HEK293 (cell line): Measurements from ENCODE around the gene DDX17.
A peak's percentile ranks its signal among the peaks of the same experiment; 100 is the strongest.

Experiments used
- GLI4 ChIP-seq: fragments of 450-650 bp; formaldehyde crosslinking; IDR thresholded peaks from 2 replicates; pipeline ENCODE4 v1.5.1; 2016; ENCODE audit warnings: missing biosample characterization, missing genetic modification characterization
- GLIS2 ChIP-seq: fragments of 450-650 bp; formaldehyde crosslinking; IDR thresholded peaks from 2 replicates; pipeline ENCODE4 v1.5.1; 2016; ENCODE audit warnings: missing biosample characterization, missing genetic modification characterization
- PRDM1 ChIP-seq: fragments of 450-650 bp; formaldehyde crosslinking; IDR thresholded peaks from 2 replicates; pipeline ENCODE4; 2016; ENCODE audit warnings: missing biosample characterization, missing genetic modification characterization
- ZNF19 ChIP-seq: fragments of 450-650 bp; formaldehyde crosslinking; IDR thresholded peaks from 2 replicates; pipeline ENCODE4; 2016; ENCODE audit warnings: missing biosample characterization, missing genetic modification characterization, low read depth
- ZNF302 ChIP-seq: fragments of 450-650 bp; formaldehyde crosslinking; IDR thresholded peaks from 2 replicates; pipeline ENCODE4 v1.5.1; 2016; ENCODE audit warnings: missing biosample characterization, missing genetic modification characterization, low read depth
- ZNF335 ChIP-seq: fragments of 450-650 bp; formaldehyde crosslinking; conservative IDR thresholded peaks from 2 replicates; pipeline ENCODE4 v1.5.1; 2016; ENCODE audit warnings: missing biosample characterization, missing genetic modification characterization
- ZNF433 ChIP-seq: fragments of 450-650 bp; formaldehyde crosslinking; IDR thresholded peaks from 2 replicates; pipeline ENCODE4 v1.5.1; 2016; ENCODE audit warnings: missing biosample characterization, missing genetic modification characterization, low read depth
- ZNF514 ChIP-seq: fragments of 450-650 bp; formaldehyde crosslinking; IDR thresholded peaks from 2 replicates; pipeline ENCODE4 v1.5.1; 2016; ENCODE audit warnings: missing biosample characterization, missing genetic modification characterization
- ZNF530 ChIP-seq: fragments of 450-650 bp; formaldehyde crosslinking; IDR thresholded peaks from 2 replicates; pipeline ENCODE4 v1.5.1; 2016; ENCODE audit warnings: low read depth, missing biosample characterization, missing genetic modification characterization
- ZNF747 ChIP-seq: fragments of 450-650 bp; formaldehyde crosslinking; IDR thresholded peaks from 2 replicates; pipeline ENCODE4 v1.5.1; 2016; ENCODE audit warnings: missing biosample characterization, missing genetic modification characterization
- ZNF76 ChIP-seq: fragments of 450-650 bp; formaldehyde crosslinking; IDR thresholded peaks from 2 replicates; pipeline ENCODE4; 2016; ENCODE audit warnings: low read depth, missing biosample characterization, missing genetic modification characterization, borderline replicate concordance
- ZNF776 ChIP-seq: fragments of 450-650 bp; formaldehyde crosslinking; IDR thresholded peaks from 2 replicates; pipeline ENCODE4 v1.5.0; 2017; ENCODE audit warnings: missing biosample characterization, missing genetic modification characterization, borderline replicate concordance
- ZSCAN16 ChIP-seq: fragments of 450-650 bp; formaldehyde crosslinking; IDR thresholded peaks from 2 replicates; pipeline ENCODE4 v1.5.1; 2016; ENCODE audit warnings: missing biosample characterization, missing genetic modification characterization
- ZSCAN30 ChIP-seq: fragments of 450-650 bp; IDR thresholded peaks from 2 replicates; pipeline ENCODE4 v1.5.1; 2018; ENCODE audit warnings: missing biosample characterization, mild to moderate bottlenecking, missing genetic modification characterization, moderate library complexity
- TF ChIP-seq, protein P1 (sequence below): fragments of 450-650 bp; formaldehyde crosslinking; IDR thresholded peaks from 2 replicates; pipeline ENCODE4 v1.5.1; 2017; ENCODE audit warnings: missing biosample characterization, missing genetic modification characterization
- TF ChIP-seq, protein P2 (sequence below): fragments of 450-650 bp; formaldehyde crosslinking; IDR thresholded peaks from 2 replicates; pipeline ENCODE4 v1.5.1; 2017; ENCODE audit warnings: missing biosample characterization, missing genetic modification characterization
- TF ChIP-seq, protein P3 (sequence below): fragments of 450-650 bp; formaldehyde crosslinking; IDR thresholded peaks from 2 replicates; pipeline ENCODE4 v1.5.1; 2016; ENCODE audit warnings: missing biosample characterization, missing genetic modification characterization
- TF ChIP-seq, protein P4 (sequence below): fragments of 450-650 bp; formaldehyde crosslinking; IDR thresholded peaks from 2 replicates; pipeline ENCODE4 v1.5.1; 2017; ENCODE audit warnings: missing biosample characterization, missing genetic modification characterization
- TF ChIP-seq, protein P5 (sequence below): fragments of 450-650 bp; formaldehyde crosslinking; IDR thresholded peaks from 2 replicates; pipeline ENCODE4 v1.5.1; 2016; ENCODE audit warnings: missing biosample characterization, missing genetic modification characterization
- TF ChIP-seq, protein P6 (sequence below): fragments of 450-650 bp; formaldehyde crosslinking; IDR thresholded peaks from 2 replicates; pipeline ENCODE4 v1.5.1; 2016; ENCODE audit warnings: missing biosample characterization, missing genetic modification characterization

Gene DDX17

DNA sequence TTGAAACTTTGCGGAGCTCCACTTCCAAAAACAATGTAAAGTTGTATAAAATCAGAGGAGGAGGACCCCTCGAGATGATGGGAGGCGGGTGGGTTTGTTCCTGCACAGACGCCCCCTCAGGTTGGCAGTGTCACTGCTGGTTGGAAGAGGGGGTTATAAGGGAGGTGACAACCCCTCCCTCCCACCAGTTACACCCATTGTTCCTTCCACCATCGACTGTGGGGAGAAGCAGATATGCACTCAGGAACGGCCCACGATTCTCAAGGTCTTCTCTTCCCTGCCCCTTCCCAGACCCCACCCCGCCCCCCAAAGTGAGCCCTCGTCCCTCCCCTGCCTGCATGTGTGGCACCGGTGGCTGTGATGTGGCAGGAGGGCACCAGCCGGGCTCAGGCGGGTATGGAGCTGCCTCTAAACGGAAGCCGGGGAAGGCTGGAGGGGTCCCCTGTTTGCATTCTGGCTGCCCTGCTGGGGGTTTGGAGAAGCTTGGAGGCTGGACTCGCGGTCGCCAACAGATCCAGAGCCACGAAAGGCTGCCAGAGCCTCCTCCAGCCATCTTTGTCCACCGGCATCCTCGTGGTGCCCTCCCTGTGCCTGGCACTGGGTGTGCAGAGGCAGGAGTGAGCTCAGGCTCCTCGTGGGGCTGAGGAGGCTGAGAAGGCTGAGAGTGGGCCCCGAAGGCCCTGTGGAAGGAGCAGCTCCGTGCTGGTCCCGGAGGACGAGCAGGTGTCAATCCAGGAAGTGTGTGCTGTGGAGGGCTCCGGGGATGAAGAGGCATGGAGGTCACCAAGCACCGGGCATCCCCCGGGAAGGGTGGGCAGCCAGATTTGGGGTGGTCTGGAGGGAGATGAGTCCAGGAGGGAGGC, 37.4 kb downstream of the DDX17 start (continued):
- no peak for TF ChIP-seq PRDM1 (tag by site-specific recombination)
- TF ChIP-seq, protein P1, sequence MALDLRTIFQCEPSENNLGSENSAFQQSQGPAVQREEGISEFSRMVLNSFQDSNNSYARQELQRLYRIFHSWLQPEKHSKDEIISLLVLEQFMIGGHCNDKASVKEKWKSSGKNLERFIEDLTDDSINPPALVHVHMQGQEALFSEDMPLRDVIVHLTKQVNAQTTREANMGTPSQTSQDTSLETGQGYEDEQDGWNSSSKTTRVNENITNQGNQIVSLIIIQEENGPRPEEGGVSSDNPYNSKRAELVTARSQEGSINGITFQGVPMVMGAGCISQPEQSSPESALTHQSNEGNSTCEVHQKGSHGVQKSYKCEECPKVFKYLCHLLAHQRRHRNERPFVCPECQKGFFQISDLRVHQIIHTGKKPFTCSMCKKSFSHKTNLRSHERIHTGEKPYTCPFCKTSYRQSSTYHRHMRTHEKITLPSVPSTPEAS (tag by site-specific recombination): no peak
- TF ChIP-seq, protein P2, sequence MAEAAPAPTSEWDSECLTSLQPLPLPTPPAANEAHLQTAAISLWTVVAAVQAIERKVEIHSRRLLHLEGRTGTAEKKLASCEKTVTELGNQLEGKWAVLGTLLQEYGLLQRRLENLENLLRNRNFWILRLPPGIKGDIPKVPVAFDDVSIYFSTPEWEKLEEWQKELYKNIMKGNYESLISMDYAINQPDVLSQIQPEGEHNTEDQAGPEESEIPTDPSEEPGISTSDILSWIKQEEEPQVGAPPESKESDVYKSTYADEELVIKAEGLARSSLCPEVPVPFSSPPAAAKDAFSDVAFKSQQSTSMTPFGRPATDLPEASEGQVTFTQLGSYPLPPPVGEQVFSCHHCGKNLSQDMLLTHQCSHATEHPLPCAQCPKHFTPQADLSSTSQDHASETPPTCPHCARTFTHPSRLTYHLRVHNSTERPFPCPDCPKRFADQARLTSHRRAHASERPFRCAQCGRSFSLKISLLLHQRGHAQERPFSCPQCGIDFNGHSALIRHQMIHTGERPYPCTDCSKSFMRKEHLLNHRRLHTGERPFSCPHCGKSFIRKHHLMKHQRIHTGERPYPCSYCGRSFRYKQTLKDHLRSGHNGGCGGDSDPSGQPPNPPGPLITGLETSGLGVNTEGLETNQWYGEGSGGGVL: no peak
- TF ChIP-seq ZNF530 (tag by site-specific recombination): no peak
- 0 out of 2 replicates have a peak, but pooled peaks have one; percentile 23 for TF ChIP-seq GLIS2 (tag by site-specific recombination)
- no peak for TF ChIP-seq ZNF776 (tag by site-specific recombination)
- no peak for TF ChIP-seq GLI4 (tag by site-specific recombination)
- TF ChIP-seq, protein P3, sequence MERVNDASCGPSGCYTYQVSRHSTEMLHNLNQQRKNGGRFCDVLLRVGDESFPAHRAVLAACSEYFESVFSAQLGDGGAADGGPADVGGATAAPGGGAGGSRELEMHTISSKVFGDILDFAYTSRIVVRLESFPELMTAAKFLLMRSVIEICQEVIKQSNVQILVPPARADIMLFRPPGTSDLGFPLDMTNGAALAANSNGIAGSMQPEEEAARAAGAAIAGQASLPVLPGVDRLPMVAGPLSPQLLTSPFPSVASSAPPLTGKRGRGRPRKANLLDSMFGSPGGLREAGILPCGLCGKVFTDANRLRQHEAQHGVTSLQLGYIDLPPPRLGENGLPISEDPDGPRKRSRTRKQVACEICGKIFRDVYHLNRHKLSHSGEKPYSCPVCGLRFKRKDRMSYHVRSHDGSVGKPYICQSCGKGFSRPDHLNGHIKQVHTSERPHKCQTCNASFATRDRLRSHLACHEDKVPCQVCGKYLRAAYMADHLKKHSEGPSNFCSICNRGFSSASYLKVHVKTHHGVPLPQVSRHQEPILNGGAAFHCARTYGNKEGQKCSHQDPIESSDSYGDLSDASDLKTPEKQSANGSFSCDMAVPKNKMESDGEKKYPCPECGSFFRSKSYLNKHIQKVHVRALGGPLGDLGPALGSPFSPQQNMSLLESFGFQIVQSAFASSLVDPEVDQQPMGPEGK (tag by site-specific recombination): 0 out of 2 replicates have a peak, but pooled peaks have one; percentile 3
- TF ChIP-seq, protein P4, sequence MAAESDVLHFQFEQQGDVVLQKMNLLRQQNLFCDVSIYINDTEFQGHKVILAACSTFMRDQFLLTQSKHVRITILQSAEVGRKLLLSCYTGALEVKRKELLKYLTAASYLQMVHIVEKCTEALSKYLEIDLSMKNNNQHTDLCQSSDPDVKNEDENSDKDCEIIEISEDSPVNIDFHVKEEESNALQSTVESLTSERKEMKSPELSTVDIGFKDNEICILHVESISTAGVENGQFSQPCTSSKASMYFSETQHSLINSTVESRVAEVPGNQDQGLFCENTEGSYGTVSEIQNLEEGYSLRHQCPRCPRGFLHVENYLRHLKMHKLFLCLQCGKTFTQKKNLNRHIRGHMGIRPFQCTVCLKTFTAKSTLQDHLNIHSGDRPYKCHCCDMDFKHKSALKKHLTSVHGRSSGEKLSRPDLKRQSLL (tag by site-specific recombination): no peak
- no peak for TF ChIP-seq ZNF433 (tag by site-specific recombination)
- peak; percentile 37; the same call in 1 of the 2 replicates for TF ChIP-seq ZNF335
- TF ChIP-seq ZNF302 (tag by site-specific recombination): no peak
- no peak for TF ChIP-seq ZSCAN30 (tag by site-specific recombination)
- TF ChIP-seq ZNF747 (tag by site-specific recombination): no peak
- TF ChIP-seq ZSCAN16 (tag by site-specific recombination): no peak
- no peak for TF ChIP-seq ZNF76 (tag by site-specific recombination)
- TF ChIP-seq, protein P5, sequence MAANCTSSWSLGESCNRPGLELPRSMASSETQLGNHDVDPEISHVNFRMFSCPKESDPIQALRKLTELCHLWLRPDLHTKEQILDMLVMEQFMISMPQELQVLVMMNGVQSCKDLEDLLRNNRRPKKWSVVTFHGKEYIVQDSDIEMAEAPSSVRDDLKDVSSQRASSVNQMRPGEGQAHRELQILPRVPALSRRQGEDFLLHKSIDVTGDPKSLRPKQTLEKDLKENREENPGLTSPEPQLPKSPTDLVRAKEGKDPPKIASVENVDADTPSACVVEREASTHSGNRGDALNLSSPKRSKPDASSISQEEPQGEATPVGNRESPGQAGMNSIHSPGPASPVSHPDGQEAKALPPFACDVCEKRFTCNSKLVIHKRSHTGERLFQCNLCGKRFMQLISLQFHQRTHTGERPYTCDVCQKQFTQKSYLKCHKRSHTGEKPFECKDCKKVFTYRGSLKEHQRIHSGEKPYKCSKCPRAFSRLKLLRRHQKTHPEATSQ (tag by site-specific recombination): no peak
- TF ChIP-seq ZNF19 (tag by site-specific recombination): no peak
- TF ChIP-seq ZNF514: no peak
- TF ChIP-seq, protein P6, sequence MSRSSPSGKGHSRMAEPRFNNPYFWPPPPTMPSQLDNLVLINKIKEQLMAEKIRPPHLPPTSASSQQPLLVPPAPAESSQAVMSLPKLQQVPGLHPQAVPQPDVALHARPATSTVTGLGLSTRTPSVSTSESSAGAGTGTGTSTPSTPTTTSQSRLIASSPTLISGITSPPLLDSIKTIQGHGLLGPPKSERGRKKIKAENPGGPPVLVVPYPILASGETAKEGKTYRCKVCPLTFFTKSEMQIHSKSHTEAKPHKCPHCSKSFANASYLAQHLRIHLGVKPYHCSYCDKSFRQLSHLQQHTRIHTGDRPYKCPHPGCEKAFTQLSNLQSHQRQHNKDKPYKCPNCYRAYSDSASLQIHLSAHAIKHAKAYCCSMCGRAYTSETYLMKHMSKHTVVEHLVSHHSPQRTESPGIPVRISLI (tag by site-specific recombination): no peak
